Measurements from ENCODE around the gene SLC39A8.
A peak's percentile ranks its signal among the peaks of the same experiment; 100 is the strongest.

Gene SLC39A8

GRCh38 chr4:102348701-102349100 lies 3.4 kb upstream of the SLC39A8 start:
- no peak for TF ChIP-seq ISL1 (CRISPR knock-in tag; IDR thresholded peaks at IDR 0.05)
- TF ChIP-seq TOX (CRISPR knock-in tag; IDR thresholded peaks at IDR 0.05; ENCODE audit: borderline replicate concordance) = no peak
- no peak for TF ChIP-seq OSR1 (CRISPR knock-in tag; IDR thresholded peaks at IDR 0.05)
- TF ChIP-seq TSHZ2 (CRISPR knock-in tag; IDR thresholded peaks at IDR 0.05) = no peak
- TF ChIP-seq SNAI2 (CRISPR knock-in tag; IDR thresholded peaks at IDR 0.05) = no peak
- no peak for TF ChIP-seq CREB5 (CRISPR knock-in tag; IDR thresholded peaks at IDR 0.05; ENCODE audit: low read depth)
- TF ChIP-seq ARNTL (CRISPR knock-in tag; IDR thresholded peaks at IDR 0.05; ENCODE audit: borderline replicate concordance, low read depth) = no peak
- no peak for TF ChIP-seq CSDC2 (CRISPR knock-in tag; IDR thresholded peaks at IDR 0.05)
- TF ChIP-seq RARB (CRISPR knock-in tag; IDR thresholded peaks at IDR 0.05) = no peak
- no peak for TF ChIP-seq PPARA (CRISPR knock-in tag; IDR thresholded peaks at IDR 0.05; ENCODE audit: borderline replicate concordance)
- no peak for TF ChIP-seq GLIS3 (CRISPR knock-in tag; IDR thresholded peaks at IDR 0.05)
- no peak for TF ChIP-seq ZFP3 (CRISPR knock-in tag; IDR thresholded peaks at IDR 0.05)
- TF ChIP-seq ESRRG (CRISPR knock-in tag; IDR thresholded peaks at IDR 0.05) = no peak
- TF ChIP-seq ZFP30 (CRISPR knock-in tag; IDR thresholded peaks at IDR 0.05) = no peak
- no peak for TF ChIP-seq ZNF70 (CRISPR knock-in tag; IDR thresholded peaks at IDR 0.05)
- ATAC-seq = no peak

GRCh38 chr4:102345795-102346100 lies 466 bp upstream of the SLC39A8 start:
- no peak for ATAC-seq
- TF ChIP-seq TOX (CRISPR knock-in tag; IDR thresholded peaks at IDR 0.05; ENCODE audit: borderline replicate concordance) (no peak), ESRRG (CRISPR knock-in tag; IDR thresholded peaks at IDR 0.05) (no peak), BACH2 (CRISPR knock-in tag; IDR thresholded peaks at IDR 0.05; ENCODE audit: borderline replicate concordance) (no peak), GLIS3 (CRISPR knock-in tag; IDR thresholded peaks at IDR 0.05) (no peak), ZFP30 (CRISPR knock-in tag; IDR thresholded peaks at IDR 0.05) (no peak), POU6F1 (CRISPR knock-in tag; IDR thresholded peaks at IDR 0.05; ENCODE audit: borderline replicate concordance, low read depth) (no peak), ISL1 (CRISPR knock-in tag; IDR thresholded peaks at IDR 0.05) (no peak), TCF4 (CRISPR knock-in tag; IDR thresholded peaks at IDR 0.05; ENCODE audit: borderline replicate concordance) (no peak), OSR1 (CRISPR knock-in tag; IDR thresholded peaks at IDR 0.05) (no peak), ARNTL (CRISPR knock-in tag; IDR thresholded peaks at IDR 0.05; ENCODE audit: borderline replicate concordance, low read depth) (no peak), PATZ1 (CRISPR knock-in tag; IDR thresholded peaks at IDR 0.05; ENCODE audit: borderline replicate concordance) (no peak), ZNF8 (CRISPR knock-in tag; IDR thresholded peaks at IDR 0.05) (no peak), RARB (CRISPR knock-in tag; IDR thresholded peaks at IDR 0.05) (no peak), SNAI2 (CRISPR knock-in tag; IDR thresholded peaks at IDR 0.05) (no peak), ZC3H10 (CRISPR knock-in tag; IDR thresholded peaks at IDR 0.05) (no peak), PPARA (CRISPR knock-in tag; IDR thresholded peaks at IDR 0.05; ENCODE audit: borderline replicate concordance) (no peak), CSRNP3 (CRISPR knock-in tag; IDR thresholded peaks at IDR 0.05) (no peak), ZNF70 (CRISPR knock-in tag; IDR thresholded peaks at IDR 0.05) (no peak)

GRCh38 chr4:102344520-102344953 lies 745 bp downstream of the SLC39A8 start:
- peak; percentile 84 for ATAC-seq
- TF ChIP-seq TSHZ2 (CRISPR knock-in tag; IDR thresholded peaks at IDR 0.05) = no peak
- TF ChIP-seq RARB (CRISPR knock-in tag; IDR thresholded peaks at IDR 0.05) = no peak
- TF ChIP-seq ZFP30 (CRISPR knock-in tag; IDR thresholded peaks at IDR 0.05) = no peak
- TF ChIP-seq ARNTL (CRISPR knock-in tag; IDR thresholded peaks at IDR 0.05; ENCODE audit: borderline replicate concordance, low read depth) = no peak
- TF ChIP-seq CSDC2 (CRISPR knock-in tag; IDR thresholded peaks at IDR 0.05) = no peak
- no peak for TF ChIP-seq TOX (CRISPR knock-in tag; IDR thresholded peaks at IDR 0.05; ENCODE audit: borderline replicate concordance)
- TF ChIP-seq ZNF8 (CRISPR knock-in tag; IDR thresholded peaks at IDR 0.05) = no peak
- TF ChIP-seq ZFP3 (CRISPR knock-in tag; IDR thresholded peaks at IDR 0.05) = no peak
- TF ChIP-seq SNAI2 (CRISPR knock-in tag; IDR thresholded peaks at IDR 0.05) = no peak
- TF ChIP-seq BACH2 (CRISPR knock-in tag; IDR thresholded peaks at IDR 0.05; ENCODE audit: borderline replicate concordance) = no peak
- TF ChIP-seq CSRNP3 (CRISPR knock-in tag; IDR thresholded peaks at IDR 0.05) = no peak
- no peak for TF ChIP-seq ZNF565 (CRISPR knock-in tag; conservative IDR thresholded peaks at IDR 0.05; ENCODE audit: low read depth)
- no peak for TF ChIP-seq PPARA (CRISPR knock-in tag; IDR thresholded peaks at IDR 0.05; ENCODE audit: borderline replicate concordance)
